Astrocyte of the cerebellum (primary cell): Measurements from ENCODE around the gene UBE2I.
"Not testable (repeated sequence)": the region's sequence is repeated elsewhere in the genome, so short reads cannot be mapped to it uniquely, and the experiment has no call there.

Experiments used
- DNase-seq: peaks from one replicate; pipeline ENCODE4 v3.0.0-alpha.2; 2011; ENCODE audit warnings: low read depth
- H3K4me3 ChIP-seq: 2 replicates; pipeline ENCODE4 v1.5.1; 2011; ENCODE audit warnings: mild to moderate bottlenecking, low read depth, low read length, moderate library complexity
- CTCF ChIP-seq: IDR thresholded peaks from 2 replicates; pipeline ENCODE4 v1.5.1; 2012; ENCODE audit warnings: low read length, low read depth, moderate library complexity, mild to moderate bottlenecking; ENCODE audit errors: missing control alignments
- in situ Hi-C: cut with HindIII; loops from 2 replicates; pipeline ENCODE4 v1.10.0; 2017; ENCODE audit warnings: low sequenced_read_pairs

Gene UBE2I

GRCh38 chr16:1325261-1325660 is 15.8 kb downstream of the UBE2I start:
- H3K4me3 ChIP-seq: no peak overlapping the region
- TF ChIP-seq CTCF: no peak
- in situ Hi-C loops: no loop called here
- no peak for DNase-seq

GRCh38 chr16:1325673-1326371 is 16.4 kb downstream of the UBE2I start:
- in situ Hi-C loops: no loop called here
- DNase-seq: no peak
- no peak for TF ChIP-seq CTCF
- H3K4me3 ChIP-seq: no peak overlapping the region

DNA sequence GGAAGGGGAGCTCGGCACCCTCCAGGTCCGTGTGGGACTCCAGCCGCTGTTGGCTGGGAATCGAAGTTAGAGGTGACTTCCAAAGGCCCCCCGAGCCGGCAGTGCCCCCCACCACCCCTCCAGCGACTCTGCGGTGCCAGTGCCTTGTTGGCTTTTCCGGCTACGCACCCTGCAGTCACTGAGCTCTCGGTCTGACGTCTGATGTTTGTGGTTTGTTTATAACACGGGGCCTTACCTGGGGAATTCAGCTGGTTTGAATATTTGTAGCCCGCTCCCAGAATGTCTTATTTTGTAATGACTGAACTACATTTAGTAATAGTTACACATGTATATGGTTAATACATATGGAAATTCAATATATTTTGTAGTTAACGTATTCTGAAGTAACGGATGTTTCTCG is 17.0 kb downstream of the UBE2I start:
- no peak for TF ChIP-seq CTCF
- DNase-seq: no peak
- in situ Hi-C loops: no loop called here
- H3K4me3 ChIP-seq: no peak overlapping the region

DNA sequence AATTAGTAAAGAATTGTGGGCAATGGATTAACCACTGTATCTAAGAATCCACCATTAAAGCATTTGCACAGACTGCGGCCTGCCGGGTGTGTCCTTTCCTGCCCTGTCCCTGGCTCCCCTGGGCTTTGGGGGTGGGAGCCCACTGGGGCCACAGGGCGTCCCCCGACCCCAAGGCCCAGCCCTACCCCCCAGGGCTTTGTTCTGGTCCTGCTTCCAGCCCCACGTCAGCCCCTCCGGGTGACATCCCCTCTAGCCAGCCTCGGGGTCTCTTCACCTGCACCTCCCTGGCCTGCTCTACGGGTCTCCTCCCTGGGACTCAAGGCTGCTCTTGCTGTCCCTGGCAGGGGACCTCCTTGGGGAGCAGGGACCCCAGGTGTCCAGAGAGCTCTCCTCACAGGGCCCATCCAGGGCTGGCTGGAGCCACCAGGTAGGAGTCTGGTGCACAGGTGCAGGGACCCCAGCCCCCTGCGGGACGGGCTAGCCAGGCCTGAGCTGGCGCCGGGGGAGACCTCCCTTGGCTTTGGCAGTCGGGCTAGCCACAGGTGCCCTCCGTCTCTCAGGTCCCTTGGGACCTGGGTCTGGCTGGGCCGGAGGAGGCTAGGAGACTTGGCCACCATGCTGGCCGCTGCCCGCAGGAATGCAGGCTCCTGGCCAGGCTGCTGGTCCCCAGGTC is 17.6 kb downstream of the UBE2I start:
- DNase-seq: no peak
- in situ Hi-C loops: no loop called here
- H3K4me3 ChIP-seq: no peak overlapping the region
- TF ChIP-seq CTCF: no peak

- in situ Hi-C loops: no loop called here
- DNase-seq: no peak
- H3K4me3 ChIP-seq: no peak overlapping the region
- TF ChIP-seq CTCF: no peak
These were observed 18.1 kb downstream of the UBE2I start for GRCh38 chr16:1327619-1327947.

DNA sequence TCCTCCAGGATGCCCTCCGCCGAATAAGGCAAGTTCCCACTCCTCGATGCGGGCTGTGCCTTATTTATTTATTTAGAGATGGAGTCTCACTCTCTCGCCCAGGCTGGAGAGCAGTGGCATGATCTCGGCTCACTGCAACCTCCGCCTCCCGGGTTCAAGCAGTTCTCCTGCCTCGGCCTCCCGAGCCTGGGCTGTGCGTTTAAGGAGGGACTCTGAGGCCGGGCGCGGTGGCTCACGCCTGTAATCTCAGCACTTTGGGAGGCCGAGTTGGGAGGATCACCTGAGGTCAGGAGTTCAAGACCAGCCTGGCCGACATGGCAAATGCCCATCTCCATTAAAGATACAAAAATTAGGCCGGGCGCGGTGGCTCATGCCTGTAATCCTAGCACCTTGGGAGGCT is 18.7 kb downstream of the UBE2I start:
- in situ Hi-C loops, H3K4me3 ChIP-seq, DNase-seq: not testable (repeated sequence)

GRCh38 chr16:1328961-1329360 is 19.5 kb downstream of the UBE2I start:
- DNase-seq, in situ Hi-C loops, H3K4me3 ChIP-seq: not testable (repeated sequence)
